ENCODE measurements around the gene DCDC2B.

The DCDC2B gene

DNA sequence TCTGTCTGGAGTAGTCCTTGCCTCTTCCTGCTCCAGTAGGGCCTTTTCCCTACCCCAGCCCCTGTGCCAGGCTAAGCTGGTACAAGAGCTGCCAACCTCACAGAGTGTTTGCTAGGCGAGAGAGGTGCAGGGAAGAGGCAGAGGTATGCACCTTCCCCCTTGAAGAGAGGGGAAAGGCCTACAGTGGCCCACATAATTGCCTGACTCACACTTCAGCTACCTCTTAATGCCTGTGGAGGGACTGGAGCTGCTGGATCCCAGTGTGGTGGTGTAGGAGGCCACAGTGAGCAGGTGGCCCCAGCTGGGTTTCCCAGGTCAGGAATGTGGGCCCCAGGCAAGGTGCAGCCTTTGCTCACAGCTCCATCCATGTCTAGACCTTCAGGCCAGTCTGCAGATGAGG, 11.8 kb upstream of the DCDC2B start:
- DNase-seq = peak; percentile 72

DNA sequence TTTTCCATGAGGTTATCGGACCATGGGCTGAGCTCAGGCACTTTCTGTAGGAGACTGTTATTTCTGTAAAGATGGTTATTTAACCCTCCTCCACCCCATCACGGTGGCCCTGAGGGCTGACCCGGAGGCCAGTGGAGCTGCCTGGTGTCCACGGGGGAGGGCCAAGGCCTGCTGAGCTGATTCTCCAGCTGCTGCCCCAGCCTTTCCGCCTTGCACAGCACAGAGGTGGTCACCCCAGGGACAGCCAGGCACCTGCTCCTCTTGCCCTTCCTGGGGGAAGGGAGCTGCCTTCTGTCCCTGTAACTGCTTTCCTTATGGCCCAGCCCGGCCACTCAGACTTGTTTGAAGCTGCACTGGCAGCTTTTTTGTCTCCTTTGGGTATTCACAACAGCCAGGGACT, 11.1 kb upstream of the DCDC2B start:
- DNase-seq = no peak

GRCh38 chr1:32198237-32199042, 10.4 kb upstream of the DCDC2B start:
- DNase-seq = no peak

GRCh38 chr1:32199043-32199716, 9.7 kb upstream of the DCDC2B start:
- no peak for DNase-seq

DNA sequence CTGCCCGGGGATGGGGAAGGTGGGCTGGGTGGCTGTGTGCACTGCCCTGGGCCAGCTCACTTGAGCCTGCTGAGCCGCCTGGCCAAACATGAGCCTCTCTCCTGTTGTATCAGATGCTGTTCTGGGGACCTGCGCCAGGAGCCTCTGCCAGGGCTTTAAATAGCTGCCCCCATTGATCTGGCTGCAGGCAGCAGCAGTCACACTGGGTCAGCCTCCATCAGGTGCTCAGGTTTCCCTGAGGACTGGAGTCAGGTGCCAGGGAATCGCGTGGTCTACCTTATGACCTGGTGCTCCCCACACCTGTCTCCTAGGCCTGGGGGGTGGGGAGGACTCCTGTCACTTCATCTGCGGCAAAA, 9.2 kb upstream of the DCDC2B start:
- DNase-seq = no peak

- peak; percentile 85 for DNase-seq
Observed at GRCh38 chr1:32200226-32201010, 8.5 kb upstream of the DCDC2B start, which contains the start of gene CCDC28B. TSS of gene CCDC28B (plus strand) at chr1:32200595. CDS start at chr1:32201936, 1,341 bp downstream.

DNA sequence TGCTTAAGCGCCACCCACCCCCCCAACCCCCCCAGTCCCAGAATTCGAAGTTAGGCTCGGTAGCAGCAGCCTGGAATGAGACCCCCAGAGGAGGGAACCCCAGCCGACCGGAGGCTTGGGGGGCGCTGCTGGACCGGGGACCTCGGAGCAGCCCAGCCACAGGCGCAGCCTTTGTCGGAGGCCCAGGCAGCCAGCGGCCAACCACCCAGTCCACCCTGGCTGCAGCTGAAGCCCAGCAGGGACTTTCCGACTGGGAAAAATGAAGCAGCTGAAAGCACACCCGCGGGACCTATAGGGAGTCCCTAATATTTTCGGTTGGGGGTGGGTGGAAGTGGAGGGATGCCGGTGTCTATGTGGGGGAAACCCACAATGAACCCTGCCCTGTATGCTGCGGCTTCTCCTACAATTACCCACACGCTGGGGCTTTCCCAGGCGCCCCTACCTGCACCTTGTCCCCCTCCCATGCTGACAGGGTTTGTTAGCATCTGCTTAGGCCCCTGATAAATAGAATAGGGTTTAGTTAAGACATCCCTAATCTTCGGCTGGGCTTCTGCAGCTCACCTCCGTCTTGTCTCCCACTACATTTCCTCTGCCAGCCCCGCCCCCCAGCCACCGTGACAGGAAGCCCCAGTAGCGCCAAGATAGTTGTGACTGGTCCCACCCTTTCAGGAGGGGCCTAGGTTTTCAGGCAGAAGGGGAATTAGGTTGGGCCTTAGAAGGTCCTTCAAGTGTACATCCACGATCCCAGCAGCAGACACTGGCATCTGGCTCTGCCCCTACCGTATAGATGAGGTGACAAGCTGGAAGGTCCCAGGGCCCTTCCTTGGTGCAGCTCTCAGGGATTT, 7.7 kb upstream of the DCDC2B start:
- DNase-seq = peak; percentile 78

- no peak for DNase-seq
Observed at GRCh38 chr1:32204943-32205361, 3.9 kb upstream of the DCDC2B start.

GRCh38 chr1:32205401-32206370, 3.2 kb upstream of the DCDC2B start, which contains the start of gene IQCC:
TSS of gene IQCC (plus strand) at chr1:32205671. CDS start at chr1:32205682, 11 bp downstream.
- DNase-seq = peak; percentile 93

DNA sequence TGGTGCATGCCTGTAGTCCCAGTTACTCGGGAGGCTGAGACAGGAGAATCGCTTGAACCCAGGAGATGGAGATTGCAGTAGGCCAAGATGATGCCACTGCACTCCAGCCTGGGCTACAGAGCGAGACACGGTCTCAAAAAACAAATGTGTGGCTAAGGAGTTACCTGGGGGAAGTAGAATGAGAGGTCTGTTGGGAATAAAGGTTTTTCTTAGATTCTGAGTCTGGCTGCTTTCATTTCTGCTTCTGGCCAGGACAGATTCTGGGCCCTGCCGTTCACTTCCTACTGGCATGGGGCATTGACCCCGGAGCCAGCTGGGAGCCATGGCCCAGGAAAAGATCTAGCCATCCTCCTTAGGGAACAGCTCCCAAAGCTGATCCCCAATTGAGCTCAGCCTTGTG, 420 bp upstream of the DCDC2B start:
- DNase-seq = no peak

GRCh38 chr1:32215629-32216480, 7.0 kb downstream of the DCDC2B start:
- peak; percentile 84 for DNase-seq

DNA sequence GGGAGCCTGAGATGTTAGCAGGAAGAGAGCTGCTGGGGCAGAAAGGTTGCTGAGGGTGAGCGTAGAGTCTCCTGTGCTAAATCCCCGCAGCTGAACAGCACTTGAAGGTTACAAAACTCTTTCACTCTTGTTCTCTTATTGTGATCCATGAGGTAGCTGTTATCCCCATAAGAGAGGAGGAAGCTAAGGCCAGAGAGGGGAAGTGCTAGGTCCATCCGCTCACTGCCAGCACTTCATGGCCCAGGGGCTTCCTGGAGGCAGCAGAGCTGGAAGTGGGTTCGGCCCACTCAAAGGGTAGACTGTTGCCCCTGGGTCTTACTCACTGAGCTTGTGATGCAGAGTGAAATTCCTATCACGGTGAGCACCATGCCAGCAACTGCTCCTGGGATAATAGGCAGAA, 7.7 kb downstream of the DCDC2B start:
- no peak for DNase-seq

GRCh38 chr1:32219022-32219421, 10.1 kb downstream of the DCDC2B start:
- DNase-seq = no peak

GRCh38 chr1:32220746-32221580, 12.1 kb downstream of the DCDC2B start:
- DNase-seq = no peak

DNA sequence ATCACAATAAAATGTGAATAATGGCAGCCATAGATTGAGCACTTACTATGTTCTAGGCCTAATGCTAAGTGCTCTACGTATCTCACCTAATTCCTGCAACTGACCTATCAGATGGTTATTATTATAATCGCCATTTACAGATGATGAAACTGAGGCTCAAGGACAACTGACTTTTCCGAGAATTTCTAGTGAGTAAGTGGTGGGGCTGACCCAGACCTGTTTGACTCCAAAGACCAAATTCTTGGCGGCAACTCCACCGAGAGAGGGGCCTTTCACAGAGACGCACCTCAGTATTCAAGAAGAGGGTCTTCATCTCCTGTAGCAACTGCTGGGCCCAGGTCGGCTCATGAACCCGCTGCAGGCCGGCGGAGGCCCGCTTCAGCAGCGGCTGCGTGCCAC, 12.7 kb downstream of the DCDC2B start:
- DNase-seq = no peak

DNA sequence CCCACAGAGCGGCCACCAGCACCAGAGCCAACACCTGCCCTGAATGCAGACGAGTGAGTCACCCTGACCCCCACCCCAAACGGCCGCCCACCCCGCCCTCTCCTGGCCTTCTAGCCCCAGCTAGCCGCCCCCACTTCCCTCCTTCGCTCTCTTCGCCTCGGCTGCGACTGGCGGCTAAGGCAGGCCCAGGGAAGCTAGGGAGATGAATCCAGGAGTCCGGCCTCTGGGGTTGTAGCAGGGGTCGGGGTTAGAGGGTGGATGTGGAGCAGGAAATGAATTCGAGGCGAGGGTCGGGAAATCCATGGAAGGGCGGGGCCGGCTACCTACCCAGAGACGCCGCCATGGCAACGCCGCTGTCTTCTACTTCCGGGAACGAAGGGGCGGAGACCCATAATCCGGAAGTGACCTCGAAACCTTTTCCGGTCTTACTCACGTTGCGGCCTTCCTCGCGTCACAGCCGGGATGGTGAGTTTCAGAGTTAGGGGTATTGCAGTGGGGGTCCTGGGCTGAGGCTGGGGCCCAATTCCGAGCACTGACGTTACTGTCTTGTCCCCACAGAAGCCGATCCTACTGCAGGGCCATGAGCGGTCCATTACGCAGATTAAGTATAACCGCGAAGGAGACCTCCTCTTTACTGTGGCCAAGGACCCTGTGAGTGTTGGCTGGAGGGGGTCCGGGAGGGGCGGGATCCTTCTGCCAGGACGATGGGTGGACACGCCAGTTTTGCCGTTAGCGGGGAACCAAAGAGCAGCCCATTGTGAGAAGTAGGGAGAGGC, 13.3 kb downstream of the DCDC2B start, which contains the start of the genes EIF3I and TMEM234:
Gene EIF3I (plus strand): TSS at position 428 of the 776 bp plus-strand sequence. CDS start 35 bp downstream, at position 463.
Gene TMEM234 (minus strand): TSS at position 374 of the 776 bp plus-strand sequence. CDS start 31 bp downstream, at position 343.
- DNase-seq = peak; percentile 97

GRCh38 chr1:32223683-32224082, 14.8 kb downstream of the DCDC2B start:
- DNase-seq = no peak

GRCh38 chr1:32224285-32224684, 15.4 kb downstream of the DCDC2B start:
- DNase-seq = no peak
